Activated B cell treated with CpG ODN at 0.5 μM for 24 hours (primary cell): ENCODE data around the gene PAK1. TPM values are rescaled to one million over a fixed set of nuclear protein-coding genes. Genes with fewer than 3 reads are reported as not detected.

ENCODE experiments used
- ATAC-seq: fragments of 200-7000 bp; cut with Tn5 transposase; one replicate; pipeline ENCODE4 v1.10.0; 2021; ENCODE audit warnings: low read depth, mild to moderate bottlenecking, moderate library complexity
- CTCF ChIA-PET: fragments of 350-600 bp; sonication (Branson Sonifier 250); formaldehyde crosslinking; loops from one replicate; lab custom pipeline; 2021; ENCODE audit warnings: antibody characterized with exemption; lab: Charles Lee
- POLR2A ChIA-PET: fragments of 350-600 bp; sonication (Branson Sonifier 250); formaldehyde crosslinking; loops from one replicate; lab custom pipeline; 2021; ENCODE audit warnings: antibody characterized with exemption; lab: Charles Lee
- DNase-seq: peaks from one replicate; pipeline ENCODE4 v3.0.0; 2022
- H3K27ac Mint-ChIP-seq: one replicate; pipeline ENCODE4 v1.8.0; 2020; ENCODE audit warnings: mixed read lengths
- H3K27me3 Mint-ChIP-seq: one replicate; pipeline ENCODE4 v1.8.0; 2021; ENCODE audit warnings: mixed read lengths
- H3K36me3 Mint-ChIP-seq: one replicate; pipeline ENCODE4 v1.8.0; 2021; ENCODE audit warnings: low read depth, mixed read lengths
- H3K4me1 Mint-ChIP-seq: one replicate; pipeline ENCODE4 v1.8.0; 2021; ENCODE audit warnings: mixed read lengths
- H3K4me3 Mint-ChIP-seq: one replicate; pipeline ENCODE4 v1.8.0; 2020; ENCODE audit warnings: mild to moderate bottlenecking, mixed read lengths
- H3K9me3 Mint-ChIP-seq: one replicate; pipeline ENCODE4 v1.8.0; 2020; ENCODE audit warnings: mixed read lengths
- intact Hi-C: fragments of 100-400 bp; cut with micrococcal nuclease; formaldehyde crosslinking; loops from one replicate; pipeline ENCODE4 v1.15.1; 2024
- total RNA-seq: library from RNA; stranded (reverse); gene quantifications from 2 replicates; pipeline ENCODE4 v1.2.3, GENCODE V29; 2022
- TF ChIP-seq, protein P1 (sequence below): fragments of 200-600 bp; IDR thresholded peaks from one replicate; pipeline ENCODE4 v1.8.0; 2022; ENCODE audit warnings: antibody characterized with exemption, mild to moderate bottlenecking

Gene PAK1
- total RNA-seq, 1 donor from 2014 or later: 21.1 TPM

DNA sequence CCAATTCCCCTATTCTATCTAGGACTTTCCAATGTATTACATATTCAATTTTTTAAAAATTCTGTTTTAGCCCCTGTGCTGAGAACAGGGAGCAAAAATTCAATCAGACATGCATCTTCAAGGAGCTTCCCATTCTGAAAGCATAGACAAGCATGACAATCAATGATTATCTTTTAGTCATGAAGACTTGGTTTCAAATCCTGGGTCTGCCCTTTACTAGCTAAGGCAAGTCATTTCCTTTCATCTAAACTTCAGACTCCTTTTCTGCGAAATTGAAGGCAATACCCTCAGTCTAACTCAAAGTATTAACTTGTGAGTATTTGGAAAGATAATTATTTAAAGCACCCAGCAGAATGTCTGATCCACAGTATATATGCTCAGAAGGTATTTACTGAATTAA, 24.1 kb downstream of the PAK1 start:
- DNase-seq (no peak), ATAC-seq (no peak)
- peaks cover 2% of the 10 kb centered on the region for H3K27me3 Mint-ChIP-seq
- CTCF ChIA-PET: no interaction called here
- intact Hi-C loops: no loop called here
- TF ChIP-seq, protein P1, sequence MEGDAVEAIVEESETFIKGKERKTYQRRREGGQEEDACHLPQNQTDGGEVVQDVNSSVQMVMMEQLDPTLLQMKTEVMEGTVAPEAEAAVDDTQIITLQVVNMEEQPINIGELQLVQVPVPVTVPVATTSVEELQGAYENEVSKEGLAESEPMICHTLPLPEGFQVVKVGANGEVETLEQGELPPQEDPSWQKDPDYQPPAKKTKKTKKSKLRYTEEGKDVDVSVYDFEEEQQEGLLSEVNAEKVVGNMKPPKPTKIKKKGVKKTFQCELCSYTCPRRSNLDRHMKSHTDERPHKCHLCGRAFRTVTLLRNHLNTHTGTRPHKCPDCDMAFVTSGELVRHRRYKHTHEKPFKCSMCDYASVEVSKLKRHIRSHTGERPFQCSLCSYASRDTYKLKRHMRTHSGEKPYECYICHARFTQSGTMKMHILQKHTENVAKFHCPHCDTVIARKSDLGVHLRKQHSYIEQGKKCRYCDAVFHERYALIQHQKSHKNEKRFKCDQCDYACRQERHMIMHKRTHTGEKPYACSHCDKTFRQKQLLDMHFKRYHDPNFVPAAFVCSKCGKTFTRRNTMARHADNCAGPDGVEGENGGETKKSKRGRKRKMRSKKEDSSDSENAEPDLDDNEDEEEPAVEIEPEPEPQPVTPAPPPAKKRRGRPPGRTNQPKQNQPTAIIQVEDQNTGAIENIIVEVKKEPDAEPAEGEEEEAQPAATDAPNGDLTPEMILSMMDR: no peak
- H3K4me1 Mint-ChIP-seq: peaks cover 18% of the 10 kb centered on the region
- no peaks in the 10 kb centered on the region for H3K36me3 Mint-ChIP-seq
- H3K27ac Mint-ChIP-seq: no peak overlapping the region
- H3K9me3 Mint-ChIP-seq: no peaks in the 10 kb centered on the region
- POLR2A ChIA-PET: no interaction called here
- no peak overlapping the region for H3K4me3 Mint-ChIP-seq

DNA sequence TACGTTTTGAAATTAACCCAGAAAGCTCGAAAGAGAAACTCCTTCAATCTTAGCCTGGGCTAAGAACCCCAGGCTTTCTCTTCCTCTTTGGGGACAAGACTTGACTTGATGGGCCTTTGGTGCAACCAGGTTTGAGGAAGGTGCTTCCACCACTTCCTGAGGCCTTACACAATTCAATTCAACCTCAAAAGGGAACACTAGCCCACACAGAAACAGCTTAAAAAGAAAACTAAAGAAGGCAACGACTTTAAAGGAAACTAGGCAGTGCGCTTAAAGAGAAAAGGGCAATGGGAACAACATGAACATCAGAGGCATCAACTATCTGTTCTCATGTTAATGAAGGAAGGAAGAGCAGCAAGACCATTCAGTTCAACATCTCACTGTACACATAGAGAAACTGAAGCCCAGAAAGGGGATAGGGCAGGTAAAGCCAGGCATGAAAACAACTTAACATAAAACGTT, 24.8 kb downstream of the PAK1 start:
- ATAC-seq (peak; percentile 25), DNase-seq (no peak)
- H3K36me3 Mint-ChIP-seq: no peaks in the 10 kb centered on the region
- H3K27me3 Mint-ChIP-seq: no peaks in the 10 kb centered on the region
- peak overlapping the region; percentile 37 for H3K27ac Mint-ChIP-seq
- no peaks in the 10 kb centered on the region for H3K9me3 Mint-ChIP-seq
- peaks cover 18% of the 10 kb centered on the region for H3K4me1 Mint-ChIP-seq
- CTCF ChIA-PET: no interaction called here
- POLR2A ChIA-PET: no interaction called here
- intact Hi-C loops: no loop called here
- H3K4me3 Mint-ChIP-seq: no peak overlapping the region
- TF ChIP-seq, protein P1: no peak

DNA sequence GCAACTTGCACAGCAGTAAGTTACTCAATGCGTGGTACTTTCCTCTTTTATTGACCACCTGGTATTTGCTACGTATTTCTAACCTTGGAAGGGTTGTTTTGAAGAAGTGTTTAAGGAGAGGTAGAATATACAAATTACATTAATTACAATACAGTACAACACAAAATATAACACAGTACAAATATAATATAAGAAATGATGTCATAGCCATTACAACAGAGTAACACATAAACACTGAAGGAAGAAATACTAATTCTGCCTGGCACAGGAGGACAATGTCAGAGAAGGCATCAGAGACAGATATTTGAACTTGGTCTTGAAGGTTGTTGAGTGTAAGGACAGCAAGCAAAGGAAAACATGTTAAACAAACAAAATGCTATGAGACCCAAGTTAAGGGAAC, 25.6 kb downstream of the PAK1 start:
- peaks cover 18% of the 10 kb centered on the region for H3K4me1 Mint-ChIP-seq
- POLR2A ChIA-PET: no interaction called here
- peaks cover 2% of the 10 kb centered on the region for H3K27me3 Mint-ChIP-seq
- no peaks in the 10 kb centered on the region for H3K9me3 Mint-ChIP-seq
- H3K27ac Mint-ChIP-seq: no peak overlapping the region
- TF ChIP-seq, protein P1: no peak
- CTCF ChIA-PET: no interaction called here
- no peak overlapping the region for H3K4me3 Mint-ChIP-seq
- no peaks in the 10 kb centered on the region for H3K36me3 Mint-ChIP-seq
- DNase-seq (no peak), ATAC-seq (no peak)
- intact Hi-C loops: no loop called here

DNA sequence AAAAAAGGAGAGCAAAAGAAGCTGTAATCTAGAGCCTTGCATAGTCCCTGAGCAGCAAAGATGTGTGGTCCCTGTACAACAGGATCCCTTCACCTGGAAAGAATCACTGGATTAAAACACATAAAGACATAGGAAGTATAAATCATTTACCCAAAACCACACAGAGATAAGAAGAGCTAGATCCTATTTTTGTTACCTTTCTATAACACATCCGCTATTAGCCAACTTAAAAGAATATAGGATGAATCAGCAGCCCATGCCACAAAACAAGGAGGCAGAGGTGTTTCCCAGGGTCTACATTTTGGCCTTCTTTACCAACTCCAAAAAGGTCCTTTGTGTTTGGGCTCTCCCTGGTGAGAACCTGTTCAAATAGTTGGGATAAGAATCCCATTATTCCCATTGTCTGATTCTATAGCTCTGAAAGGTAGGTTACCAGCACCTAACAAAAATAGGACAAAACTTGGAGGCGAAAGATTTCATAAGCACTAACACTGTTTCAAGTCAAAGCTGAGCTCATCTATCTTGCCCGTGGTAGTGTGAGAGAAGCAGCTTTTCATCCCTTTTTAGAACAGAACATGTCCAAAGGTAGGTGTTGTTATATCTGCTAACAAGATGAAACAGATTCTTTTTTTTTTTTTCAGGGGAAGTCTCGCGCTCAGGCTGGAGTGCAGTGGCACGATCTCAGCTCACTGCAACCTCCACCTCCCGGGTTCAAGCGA, 26.8 kb downstream of the PAK1 start:
- Mint-ChIP-seq H3K4me3 (no peak overlapping the region), H3K27me3 (peaks cover 2% of the 10 kb centered on the region), H3K27ac (no peak overlapping the region), H3K36me3 (no peaks in the 10 kb centered on the region), H3K4me1 (peaks cover 18% of the 10 kb centered on the region), H3K9me3 (no peaks in the 10 kb centered on the region)
- POLR2A ChIA-PET: no interaction called here
- DNase-seq (no peak), ATAC-seq (no peak)
- CTCF ChIA-PET: no interaction called here
- TF ChIP-seq, protein P1: no peak
- intact Hi-C loops: no loop called here

DNA sequence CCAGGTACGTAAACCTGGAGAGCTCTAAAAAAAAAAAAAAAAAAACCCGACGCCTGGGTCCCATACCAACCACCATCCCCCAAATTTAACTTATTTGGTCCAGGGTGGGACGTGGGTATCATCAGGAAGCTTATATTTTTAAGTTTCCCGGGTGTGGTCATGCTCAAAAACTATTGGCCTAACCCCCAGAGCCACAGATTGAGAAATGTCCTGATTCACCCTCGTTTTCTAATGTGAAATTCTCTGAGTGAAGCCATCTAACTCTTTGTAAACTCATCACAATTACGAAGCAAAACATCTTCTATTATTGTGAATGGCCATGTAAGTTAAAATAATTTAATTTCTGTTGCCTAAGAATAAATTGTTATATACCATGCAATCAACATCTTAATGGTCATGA, 29.6 kb downstream of the PAK1 start:
- Mint-ChIP-seq H3K9me3 (no peaks in the 10 kb centered on the region), H3K4me1 (peaks cover 17% of the 10 kb centered on the region), H3K36me3 (no peaks in the 10 kb centered on the region), H3K27me3 (peaks cover 2% of the 10 kb centered on the region), H3K27ac (no peak overlapping the region), H3K4me3 (no peak overlapping the region)
- ChIA-PET POLR2A (no interaction called here), CTCF (no interaction called here)
- intact Hi-C loops: no loop called here
- DNase-seq (no peak), ATAC-seq (no peak)
- TF ChIP-seq, protein P1: no peak
